ENCODE results near the gene ADAT1. TPM values are rescaled to one million over a fixed set of nuclear protein-coding genes. Genes with fewer than 3 reads are reported as not detected.
A peak's percentile ranks its signal among the peaks of the same experiment; 100 is the strongest.

ADAT1 gene
- total RNA-seq: 44.8 TPM
- long read RNA-seq, transcript ADAT1-201 (11 exons, 1,869 nt): major isoform, 16 of 29 reads
- long read RNA-seq, partial matches to known transcripts: 9 of 29 reads
- long read RNA-seq, other reads (novel, unspliced or antisense): 4 of 29 reads

- Histone ChIP-seq H3K9me3 (no peaks in the 10 kb centered on the region), H3K27me3 (no peaks in the 10 kb centered on the region), H3K36me3 (peaks cover 48% of the 10 kb centered on the region), H3K27ac (peak within 1 kb of the TSS; percentile 94), H3K4me1 (peaks cover 27% of the 10 kb centered on the region), H3K4me3 (peak within 1 kb of the TSS; percentile 66)
- TF ChIP-seq CTCF (IDR thresholded peaks at IDR 0.05): no peak
- DNase-seq (peak; percentile 99), ATAC-seq (peak; percentile 97)
- intact Hi-C loops (cut with DNase I): no loop called here
Observed at GRCh38 chr16:75622761-75623605, at the start of gene ADAT1. Gene ADAT1, minus strand, starts transcription at chr16:75623281. Its CDS starts 2,482 bp downstream, at chr16:75620799.

- ATAC-seq: no peak
- Histone ChIP-seq H3K4me3 (no peak overlapping the region), H3K4me1 (no peaks in the 10 kb centered on the region), H3K27ac (no peak overlapping the region), H3K9me3 (no peaks in the 10 kb centered on the region), H3K36me3 (no peaks in the 10 kb centered on the region), H3K27me3 (no peaks in the 10 kb centered on the region)
- no peak for DNase-seq
- intact Hi-C loops (cut with DNase I): no loop called here
- no peak for TF ChIP-seq CTCF (IDR thresholded peaks at IDR 0.05)
Observed at GRCh38 chr16:75667503-75667902, 44.4 kb upstream of the ADAT1 start.

GRCh38 chr16:75660726-75661302 is 37.7 kb upstream of the ADAT1 start:
- no peak for TF ChIP-seq CTCF (IDR thresholded peaks at IDR 0.05)
- no peak overlapping the region for H3K4me3 ChIP-seq
- peaks cover 58% of the 10 kb centered on the region for H3K36me3 ChIP-seq
- H3K27ac ChIP-seq: peak overlapping the region; percentile 42
- ATAC-seq (no peak), DNase-seq (no peak)
- no peaks in the 10 kb centered on the region for H3K4me1 ChIP-seq
- H3K9me3 ChIP-seq: no peaks in the 10 kb centered on the region
- no peaks in the 10 kb centered on the region for H3K27me3 ChIP-seq
- intact Hi-C loops (cut with DNase I): no loop called here

- H3K36me3 ChIP-seq: peaks cover 63% of the 10 kb centered on the region
- TF ChIP-seq CTCF (IDR thresholded peaks at IDR 0.05): no peak
- H3K27ac ChIP-seq: no peak overlapping the region
- no peak overlapping the region for H3K4me3 ChIP-seq
- no peaks in the 10 kb centered on the region for H3K9me3 ChIP-seq
- DNase-seq (no peak), ATAC-seq (no peak)
- H3K4me1 ChIP-seq: no peaks in the 10 kb centered on the region
- H3K27me3 ChIP-seq: no peaks in the 10 kb centered on the region
- intact Hi-C loops (cut with DNase I): no loop called here
Observed at GRCh38 chr16:75660321-75660720, 37.2 kb upstream of the ADAT1 start.

GRCh38 chr16:75658175-75658574 is 35.1 kb upstream of the ADAT1 start:
- H3K36me3 ChIP-seq: peaks cover 76% of the 10 kb centered on the region
- H3K4me1 ChIP-seq: peaks cover 6% of the 10 kb centered on the region
- TF ChIP-seq CTCF (IDR thresholded peaks at IDR 0.05): no peak
- no peak for ATAC-seq
- intact Hi-C loops (cut with DNase I): no loop called here
- no peak for DNase-seq
- H3K27me3 ChIP-seq: no peaks in the 10 kb centered on the region
- H3K4me3 ChIP-seq: no peak overlapping the region
- H3K9me3 ChIP-seq: no peaks in the 10 kb centered on the region
- no peak overlapping the region for H3K27ac ChIP-seq

Measured in upper lobe of right lung (tissue), 1 donor.